K562 (cell line): ENCODE results near the gene PCOLCE2. TPM values are rescaled to one million over a fixed set of nuclear protein-coding genes. Genes with fewer than 3 reads are reported as not detected.

Experiments used
- KDM1A ChIP-seq, 2 experiments: fragments of 450-650 bp; IDR thresholded peaks; 2 replicates each; pipeline ENCODE4 v1.6.1; 2016; ENCODE audit warnings: mild to moderate bottlenecking in 2 of 2
- KHSRP ChIP-seq: fragments of 450-650 bp; IDR thresholded peaks from 2 replicates; pipeline ENCODE4 v1.6.1; 2017
- MED1 ChIP-seq: sonication (generic); formaldehyde crosslinking; IDR thresholded peaks from 2 replicates; pipeline ENCODE4 v1.8.1; 2023; ENCODE audit warnings: missing genetic modification reagents, borderline replicate concordance
- MGA ChIP-seq: fragments of 450-650 bp; IDR thresholded peaks from 2 replicates; pipeline ENCODE4 v1.6.1; 2016; ENCODE audit warnings: mild to moderate bottlenecking, moderate library complexity
- NFIX ChIP-seq: fragments of 250-450 bp; sonication (Bioruptor Pico); IDR thresholded peaks from 2 replicates; pipeline ENCODE4 v1.4.0; 2020; ENCODE audit warnings: low read depth, mild to moderate bottlenecking, moderate library complexity
- ZNF407 ChIP-seq: fragments of 450-650 bp; IDR thresholded peaks from 2 replicates; pipeline ENCODE4 v1.6.1; 2016; ENCODE audit warnings: low read depth
- polyA plus RNA-seq, 8 experiments: library from polyadenylated mRNA; depleted of rRNA in 4 of 8; stranded (reverse) in 5 of 8; unstranded in 3 of 8; fragments of >200 nt; fragmentation: Nextera tagmentation in 2 of 8; fragmentation: Illumina TruSeq in 1 of 8; extraction: Ambion mirVana in 2 of 8; extraction: Trizol in 1 of 8; gene quantifications; 2 replicates each; pipeline versions ENCODE4 v1.2.1 to v1.2.3, GENCODE V29; 2011 to 2014; ENCODE audit warnings: inconsistent platforms in 1 of 8, missing spikeins in 1 of 8
- total RNA-seq, 7 experiments: library from RNA; depleted of rRNA in 6 of 7; stranded (reverse); fragments of >200 nt in 6 of 7; fragmentation: Illumina TruSeq in 2 of 7; extraction: Trizol in 2 of 7; gene quantifications; 2 replicates each; pipeline versions ENCODE4 v1.2.1 to v1.2.3, GENCODE V29; 2011 to 2021; ENCODE audit warnings: low replicate concordance in 1 of 7

Gene PCOLCE2
- total and polyA plus RNA-seq, 9 of the 15 experiments (the other 6 are each of a cell fraction or from before 2014, with no cell fraction given): 0.18 to 1.2 (median 0.65) TPM

DNA sequence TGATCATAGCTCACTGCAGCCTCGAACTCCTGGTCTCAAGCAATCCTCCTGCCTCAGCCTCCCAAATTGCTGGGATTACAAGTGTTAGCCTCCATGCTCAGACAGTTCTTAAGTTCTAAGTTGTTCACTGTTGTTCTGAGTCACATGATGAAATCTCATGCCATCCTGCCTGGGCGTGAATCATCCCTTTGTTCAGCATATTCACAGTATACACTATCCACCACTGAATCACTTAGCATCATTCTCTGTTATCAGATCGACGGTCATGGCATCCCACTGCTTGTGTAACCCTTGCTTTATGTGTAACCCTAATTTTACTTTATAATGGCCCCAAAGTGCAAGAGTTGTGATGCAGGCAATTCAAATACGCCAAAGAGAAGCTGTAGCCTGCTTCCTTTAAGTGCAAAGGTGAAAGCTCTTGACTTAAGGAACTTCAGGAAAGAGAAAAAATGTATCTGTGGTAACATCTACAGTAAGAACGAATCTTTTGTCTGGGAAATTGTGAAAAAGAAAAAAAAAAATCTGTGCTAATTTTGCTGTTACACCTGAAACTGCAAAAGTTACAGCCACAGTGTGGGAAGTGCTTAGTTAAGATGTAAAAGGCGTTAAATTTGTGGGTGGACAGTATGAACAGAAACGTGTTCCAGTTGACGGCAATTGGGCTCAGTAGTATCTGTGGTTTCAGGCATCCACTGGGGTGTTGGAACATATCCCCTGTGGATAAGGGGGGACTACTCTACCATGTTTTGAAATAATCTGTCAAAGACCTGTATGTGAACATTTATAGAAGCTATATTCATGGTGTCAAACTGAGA is 80.6 kb downstream of the PCOLCE2 start (continued):
- peak; percentile 23; the same call in 1 of the 2 replicates for TF ChIP-seq MGA
- no peak for TF ChIP-seq ZNF407
- no peak for TF ChIP-seq MED1 (CRISPR knock-in tag)
- TF ChIP-seq KHSRP: no peak
- no peak for TF ChIP-seq NFIX (CRISPR knock-in tag)
- no peak for TF ChIP-seq KDM1A (IDR thresholded peaks at IDR 0.05)
